Smooth muscle cell (in vitro differentiated cells): ENCODE results near the gene SH2B2. TPM values are rescaled to one million over a fixed set of nuclear protein-coding genes. Genes with fewer than 3 reads are reported as not detected.

Experiments used
- DNase-seq: peaks from one replicate; lab custom pipeline; 2025; ENCODE audit not compliant: unreplicated experiment; lab: John Stamatoyannopoulos, UW
- H2AFZ ChIP-seq: fragments of 200-600 bp; sonication (generic); 2 replicates; pipeline ENCODE4 v1.6.0; 2016; ENCODE audit warnings: antibody characterized with exemption, low read depth, mild to moderate bottlenecking
- H3F3A ChIP-seq: fragments of 200-600 bp; sonication (generic); 2 replicates; pipeline ENCODE4 v1.6.0; 2017; ENCODE audit warnings: antibody characterized with exemption, low read depth
- H3K27ac ChIP-seq: fragments of 200-600 bp; sonication (generic); 2 replicates; pipeline ENCODE4 v1.5.1; 2016; ENCODE audit warnings: low read depth, mild to moderate bottlenecking
- H3K27me3 ChIP-seq: fragments of 200-600 bp; sonication (generic); 2 replicates; pipeline ENCODE4 v1.6.1; 2016; ENCODE audit warnings: low read depth, mild to moderate bottlenecking
- H3K36me3 ChIP-seq: fragments of 200-600 bp; sonication (generic); 2 replicates; pipeline ENCODE4 v1.5.1; 2016; ENCODE audit warnings: low read depth
- H3K4me1 ChIP-seq: fragments of 200-600 bp; sonication (generic); 2 replicates; pipeline ENCODE4 v1.5.1; 2016; ENCODE audit warnings: low read depth
- H3K4me2 ChIP-seq: fragments of 200-600 bp; sonication (generic); 2 replicates; pipeline ENCODE4 v1.6.0; 2016; ENCODE audit warnings: mild to moderate bottlenecking
- H3K4me3 ChIP-seq: fragments of 200-600 bp; sonication (generic); 2 replicates; pipeline ENCODE4 v1.5.1; 2016; ENCODE audit warnings: mild to moderate bottlenecking
- H3K79me2 ChIP-seq: fragments of 200-600 bp; sonication (generic); 2 replicates; pipeline ENCODE4 v1.6.0; 2016; ENCODE audit warnings: low read depth, mild to moderate bottlenecking
- H3K9ac ChIP-seq: fragments of 200-600 bp; sonication (generic); 2 replicates; pipeline ENCODE4 v1.6.0; 2016; ENCODE audit warnings: low read depth
- H3K9me3 ChIP-seq: fragments of 200-600 bp; sonication (generic); replicated peaks from 2 replicates; pipeline ENCODE4 v1.5.1; 2016; ENCODE audit warnings: low read depth
- H4K20me1 ChIP-seq: fragments of 200-600 bp; sonication (generic); 2 replicates; pipeline ENCODE4 v1.6.0; 2016; ENCODE audit warnings: low read depth
- WGBS: methylation state at CpG from one replicate; pipeline ENCODE4 v1.1.7; 2016; ENCODE audit warnings: low lambda C conversion rate; 5-methylcytosine and 5-hydroxymethylcytosine counted together
- polyA plus RNA-seq: library from polyadenylated mRNA; unstranded; fragments of >200 nt; fragmentation: Nextera tagmentation; extraction: Ambion mirVana; gene quantifications from 2 replicates; pipeline ENCODE4 v1.2.1, GENCODE V29; 2016
- total RNA-seq: library from RNA; depleted of rRNA; stranded (reverse); fragments of >200 nt; gene quantifications from 2 replicates; pipeline ENCODE4 v1.2.3, GENCODE V29; 2014
- TF ChIP-seq, protein P1 (sequence below): fragments of 200-600 bp; sonication (generic); IDR thresholded peaks from 2 replicates; pipeline ENCODE4 v1.5.1; 2017; ENCODE audit warnings: borderline replicate concordance, mild to moderate bottlenecking, antibody characterized with exemption; ENCODE audit not compliant: insufficient read depth, poor library complexity, severe bottlenecking

The SH2B2 gene
- total and polyA plus RNA-seq, 2 experiments from 2014 or later: 8.2 to 12.4 TPM

DNA sequence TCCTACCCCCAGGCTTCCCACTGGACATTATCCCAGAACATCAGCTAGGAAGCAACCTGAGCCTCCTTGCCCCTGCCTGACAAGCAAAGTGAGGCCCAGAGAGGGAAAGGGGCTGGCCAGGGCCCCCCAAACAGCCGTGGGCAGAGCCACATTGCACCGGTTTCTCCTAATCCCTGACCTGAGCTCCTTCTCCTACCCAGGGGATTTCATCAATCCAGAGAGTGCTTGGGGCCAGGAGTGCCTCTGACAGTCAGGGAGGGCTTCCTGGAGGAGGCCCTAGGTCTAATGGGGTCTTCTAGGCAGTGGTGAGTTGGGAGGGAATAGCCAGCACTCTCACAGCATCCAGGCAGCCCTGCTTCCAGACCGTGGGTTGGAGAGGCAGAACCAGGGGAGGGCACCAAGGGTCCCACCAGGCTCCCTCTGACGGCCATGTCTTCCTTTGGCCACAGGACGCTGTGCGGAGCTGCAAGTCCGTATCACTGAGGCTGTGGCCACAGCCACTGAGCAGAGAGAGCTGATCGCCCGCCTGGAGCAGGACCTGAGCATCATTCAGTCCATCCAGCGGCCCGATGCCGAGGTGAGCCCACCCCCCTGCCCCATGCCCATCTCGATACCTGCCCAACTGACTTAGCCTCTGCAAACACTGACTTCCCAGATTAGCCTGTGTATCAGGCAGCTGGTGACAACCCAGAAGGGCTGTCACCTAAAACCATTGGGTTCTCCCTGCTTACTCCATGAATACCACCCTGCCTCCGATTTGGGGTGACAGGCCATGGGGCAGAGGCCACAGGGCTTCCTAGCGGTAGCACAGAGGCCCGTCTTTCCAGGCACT lies 13.5 kb upstream of the SH2B2 start:
- Histone ChIP-seq H3F3A (no peaks in the 10 kb centered on the region), H2AFZ (no peak overlapping the region), H3K27ac (no peak overlapping the region), H3K4me3 (no peak overlapping the region), H3K79me2 (no peaks in the 10 kb centered on the region), H3K27me3 (no peaks in the 10 kb centered on the region), H3K4me2 (no peak overlapping the region), H4K20me1 (no peaks in the 10 kb centered on the region), H3K9me3 (no peaks in the 10 kb centered on the region), H3K9ac (no peak overlapping the region), H3K36me3 (no peaks in the 10 kb centered on the region), H3K4me1 (peaks cover 2% of the 10 kb centered on the region)
- DNase-seq: no peak
- 92% methylated on average over 16 of the region's 16 CpGs for WGBS
- TF ChIP-seq, protein P1, sequence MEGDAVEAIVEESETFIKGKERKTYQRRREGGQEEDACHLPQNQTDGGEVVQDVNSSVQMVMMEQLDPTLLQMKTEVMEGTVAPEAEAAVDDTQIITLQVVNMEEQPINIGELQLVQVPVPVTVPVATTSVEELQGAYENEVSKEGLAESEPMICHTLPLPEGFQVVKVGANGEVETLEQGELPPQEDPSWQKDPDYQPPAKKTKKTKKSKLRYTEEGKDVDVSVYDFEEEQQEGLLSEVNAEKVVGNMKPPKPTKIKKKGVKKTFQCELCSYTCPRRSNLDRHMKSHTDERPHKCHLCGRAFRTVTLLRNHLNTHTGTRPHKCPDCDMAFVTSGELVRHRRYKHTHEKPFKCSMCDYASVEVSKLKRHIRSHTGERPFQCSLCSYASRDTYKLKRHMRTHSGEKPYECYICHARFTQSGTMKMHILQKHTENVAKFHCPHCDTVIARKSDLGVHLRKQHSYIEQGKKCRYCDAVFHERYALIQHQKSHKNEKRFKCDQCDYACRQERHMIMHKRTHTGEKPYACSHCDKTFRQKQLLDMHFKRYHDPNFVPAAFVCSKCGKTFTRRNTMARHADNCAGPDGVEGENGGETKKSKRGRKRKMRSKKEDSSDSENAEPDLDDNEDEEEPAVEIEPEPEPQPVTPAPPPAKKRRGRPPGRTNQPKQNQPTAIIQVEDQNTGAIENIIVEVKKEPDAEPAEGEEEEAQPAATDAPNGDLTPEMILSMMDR: no peak

GRCh38 chr7:102273749-102274712 lies 12.6 kb upstream of the SH2B2 start:
- Histone ChIP-seq H3F3A (no peaks in the 10 kb centered on the region), H3K79me2 (no peaks in the 10 kb centered on the region), H3K27me3 (no peaks in the 10 kb centered on the region), H3K9me3 (no peaks in the 10 kb centered on the region), H2AFZ (no peak overlapping the region), H3K4me1 (peaks cover 2% of the 10 kb centered on the region), H3K36me3 (no peaks in the 10 kb centered on the region), H3K4me3 (no peak overlapping the region), H3K4me2 (no peak overlapping the region), H4K20me1 (no peaks in the 10 kb centered on the region), H3K27ac (no peak overlapping the region), H3K9ac (no peak overlapping the region)
- no peak for DNase-seq
- TF ChIP-seq, protein P1: no peak
- 78% methylated on average over 23 of the region's 23 CpGs for WGBS

GRCh38 chr7:102275123-102275703 lies 11.5 kb upstream of the SH2B2 start:
- no peak for DNase-seq
- Histone ChIP-seq H3K9ac (no peak overlapping the region), H3K27ac (no peak overlapping the region), H3K27me3 (no peaks in the 10 kb centered on the region), H4K20me1 (no peaks in the 10 kb centered on the region), H3F3A (no peaks in the 10 kb centered on the region), H2AFZ (no peak overlapping the region), H3K79me2 (no peaks in the 10 kb centered on the region), H3K4me2 (no peak overlapping the region), H3K4me3 (no peak overlapping the region), H3K36me3 (no peaks in the 10 kb centered on the region), H3K9me3 (no peaks in the 10 kb centered on the region), H3K4me1 (peaks cover 2% of the 10 kb centered on the region)
- TF ChIP-seq, protein P1: no peak
- WGBS: 86% methylated on average over 10 of the region's 10 CpGs
